HCT116 (cell line): ENCODE measurements around the gene BATF2. TPM values are rescaled to one million over a fixed set of nuclear protein-coding genes. Genes with fewer than 3 reads are reported as not detected.

Experiments
- ATAC-seq: fragments of 200-7000 bp; cut with Tn5 transposase; 2 replicates; pipeline ENCODE4 v1.9.1; 2020; ENCODE audit warnings: mild to moderate bottlenecking, moderate library complexity
- BruUV-seq: library from RNA; stranded (reverse); fragments of 400-500 nt; replicated peaks from 2 replicates; lab custom pipeline; 2021; lab: Mats Ljungman, UMichigan
- CTCF ChIA-PET: fragments of 300-600 bp; sonication (Branson Sonifier 250); formaldehyde crosslinking; loops from one replicate; lab custom pipeline; 2021; ENCODE audit warnings: antibody characterized with exemption; lab: Charles Lee
- POLR2A ChIA-PET: fragments of 300-600, 350-600 bp; sonication (Branson Sonifier 250); formaldehyde crosslinking; loops from one replicate; lab custom pipeline; 2021; ENCODE audit warnings: antibody characterized with exemption; lab: Charles Lee
- RAD21 ChIA-PET, 2 experiments: fragments of 300-600 bp; sonication (Branson Sonifier 250); formaldehyde crosslinking; loops; one replicate each; lab custom pipeline; 2023; ENCODE audit warnings: low total read pairs in 2 of 2; ENCODE audit not compliant: uncharacterized antibody in 2 of 2, unreplicated experiment in 2 of 2, low non-redundant PET in 1 of 2; lab: Charles Lee
- DNase-seq: peaks from one replicate; pipeline ENCODE4 v3.0.0-alpha.2; 2010; ENCODE audit warnings: low read depth, low spot score
- H2AFZ ChIP-seq: fragments of 200-600 bp; shearing (Covaris generic), sonication (generic); 2 replicates; pipeline ENCODE4 v1.6.1; 2017; ENCODE audit warnings: low read depth, mixed run types, mixed read lengths, antibody characterized with exemption, low read length; ENCODE audit not compliant: poor library complexity, severe bottlenecking
- H3K27ac ChIP-seq: 2 replicates; pipeline ENCODE4 v1.5.1; 2012; ENCODE audit warnings: low read depth, low read length
- H3K27me3 ChIP-seq: fragments of 200-600 bp; sonication (generic); 2 replicates; pipeline ENCODE4 v1.6.1; 2016; ENCODE audit warnings: mixed run types, low read length, mixed read lengths; ENCODE audit not compliant: insufficient read depth
- H3K36me3 ChIP-seq, 2 experiments: fragments of 200-500 bp in 1 of 2; fragments of 200-600 bp in 1 of 2; sonication (Bioruptor generic) in 1 of 2; sonication (generic) in 1 of 2; 2 replicates each; pipeline versions ENCODE4 v1.5.1 to v1.6.1; 2014 to 2016; ENCODE audit warnings: low read length in 2 of 2, inconsistent platforms in 1 of 2, mixed read lengths in 1 of 2, mixed run types in 1 of 2; ENCODE audit not compliant: insufficient read depth in 2 of 2, control insufficient read depth in 1 of 2
- H3K4me1 ChIP-seq, 2 experiments: fragments of 200-600 bp in 1 of 2; sonication (generic) in 1 of 2; 2 replicates each; pipeline versions ENCODE4 v1.5.1 to v1.6.1; 2012 to 2017; ENCODE audit warnings: low read length in 2 of 2, inconsistent platforms in 1 of 2, mild to moderate bottlenecking in 1 of 2, mixed read lengths in 1 of 2, mixed run types in 1 of 2, moderate library complexity in 1 of 2; ENCODE audit not compliant: insufficient read depth in 2 of 2, control insufficient read depth in 1 of 2
- H3K4me2 ChIP-seq: fragments of 200-600 bp; sonication (generic); 2 replicates; pipeline ENCODE4 v1.6.1; 2017; ENCODE audit warnings: mixed run types, low read length, mixed read lengths
- H3K4me3 ChIP-seq, 2 experiments: fragments of 200-600 bp in 1 of 2; sonication (generic) in 1 of 2; replicated peaks in 1 of 2; 2 replicates each; pipeline ENCODE4 v1.5.1; 2011 to 2016; ENCODE audit warnings: low read length in 2 of 2, control low read depth in 1 of 2, low read depth in 1 of 2, mild to moderate bottlenecking in 1 of 2, mixed read lengths in 1 of 2, mixed run types in 1 of 2
- H3K79me2 ChIP-seq: fragments of 200-600 bp; sonication (generic); 2 replicates; pipeline ENCODE4 v1.6.1; 2017; ENCODE audit warnings: mild to moderate bottlenecking, mixed run types, low read length, moderate library complexity, mixed read lengths; ENCODE audit not compliant: insufficient read depth
- H3K9ac ChIP-seq: fragments of 200-600 bp; sonication (generic); 2 replicates; pipeline ENCODE4 v1.6.1; 2016; ENCODE audit warnings: low read length, mixed read lengths
- H3K9me2 ChIP-seq: fragments of 200-600 bp; sonication (generic), shearing (Covaris generic); 2 replicates; pipeline ENCODE4 v1.6.1; 2017; ENCODE audit warnings: mixed run types, mild to moderate bottlenecking, moderate library complexity; ENCODE audit not compliant: insufficient read depth
- H3K9me3 ChIP-seq, 2 experiments: fragments of 200-500 bp in 1 of 2; fragments of 200-600 bp in 1 of 2; sonication (Bioruptor generic) in 1 of 2; sonication (generic) in 1 of 2; 2 replicates each; pipeline ENCODE4 v1.6.1; 2014 to 2017; ENCODE audit warnings: low read length in 2 of 2, mixed read lengths in 2 of 2, inconsistent platforms in 1 of 2, low read depth in 1 of 2, mild to moderate bottlenecking in 1 of 2, mixed run types in 1 of 2, moderate library complexity in 1 of 2; ENCODE audit not compliant: control insufficient read depth in 1 of 2, insufficient read depth in 1 of 2
- H4K20me1 ChIP-seq: fragments of 200-600 bp; sonication (generic), shearing (Covaris generic); 2 replicates; pipeline ENCODE4 v1.6.1; 2017; ENCODE audit warnings: mixed run types, mild to moderate bottlenecking, moderate library complexity; ENCODE audit not compliant: insufficient read depth
- CEBPB ChIP-seq: IDR thresholded peaks from 2 replicates; pipeline ENCODE4 v1.6.1; 2012; ENCODE audit warnings: low read depth
- EGR1 ChIP-seq: IDR thresholded peaks from 2 replicates; pipeline ENCODE4 v1.6.1; 2012; ENCODE audit warnings: low read depth
- ELF1 ChIP-seq: IDR thresholded peaks from 2 replicates; pipeline ENCODE4 v1.6.1; 2012; ENCODE audit warnings: low read depth, borderline replicate concordance
- EZH2 ChIP-seq: fragments of 200-600 bp; sonication (generic); IDR thresholded peaks from 2 replicates; pipeline ENCODE4 v1.6.1; 2017; ENCODE audit warnings: antibody characterized with exemption, mixed run types
- EZH2phosphoT487 ChIP-seq: fragments of 200-600 bp; IDR thresholded peaks from 2 replicates; pipeline ENCODE4 v1.6.1; 2018; ENCODE audit warnings: antibody characterized with exemption, borderline replicate concordance
- FOSL1 ChIP-seq: IDR thresholded peaks from 2 replicates; pipeline ENCODE4 v1.6.1; 2012; ENCODE audit warnings: low read depth
- JUND ChIP-seq: IDR thresholded peaks from 2 replicates; pipeline ENCODE4 v1.6.1; 2012
- POLR2A ChIP-seq: IDR thresholded peaks from 2 replicates; pipeline ENCODE4 v1.7.0; 2011; ENCODE audit warnings: borderline replicate concordance; ENCODE audit not compliant: insufficient read depth, insufficient read length; ENCODE audit errors: extremely low read depth
- POLR2AphosphoS5 ChIP-seq: IDR thresholded peaks from 2 replicates; pipeline ENCODE4 v1.6.1; 2011; ENCODE audit warnings: mild to moderate bottlenecking, low read depth, low read length, moderate library complexity
- SIN3A ChIP-seq: IDR thresholded peaks from 2 replicates; pipeline ENCODE4 v1.6.1; 2012; ENCODE audit warnings: low read depth
- SP1 ChIP-seq: IDR thresholded peaks from 2 replicates; pipeline ENCODE4 v1.6.1; 2012; ENCODE audit warnings: low read depth
- SRF ChIP-seq: IDR thresholded peaks from 2 replicates; pipeline ENCODE4 v1.6.1; 2012; ENCODE audit warnings: low read depth
- TCF7L2 ChIP-seq: IDR thresholded peaks from 2 replicates; pipeline ENCODE4 v1.7.0; 2011; ENCODE audit warnings: borderline replicate concordance, inconsistent platforms; ENCODE audit not compliant: insufficient read depth, insufficient read length; ENCODE audit errors: extremely low read depth
- YY1 ChIP-seq: IDR thresholded peaks from 2 replicates; pipeline ENCODE4 v1.6.1; 2011; ENCODE audit warnings: low read length, low read depth, moderate library complexity, mild to moderate bottlenecking; ENCODE audit not compliant: insufficient replicate concordance; ENCODE audit errors: extremely low read depth
- ZFX ChIP-seq: fragments of 450-650 bp; IDR thresholded peaks from 2 replicates; pipeline ENCODE4 v1.6.1; 2017
- ZNF274 ChIP-seq: fragments of 200-500 bp; sonication (Bioruptor generic); IDR thresholded peaks from 2 replicates; pipeline ENCODE4 v1.6.1; 2014; ENCODE audit warnings: mild to moderate bottlenecking, low read depth, low read length, inconsistent platforms
- intact Hi-C: fragments of 100-400 bp; cut with micrococcal nuclease; formaldehyde crosslinking; loops from 2 replicates; pipeline ENCODE4 v1.10.0; 2022
- total RNA-seq: library from RNA; stranded (reverse); gene quantifications from one replicate; pipeline ENCODE4 v1.2.1, GENCODE V29; 2021; ENCODE audit not compliant: unreplicated experiment
- TF ChIP-seq, protein P1 (sequence below): IDR thresholded peaks from 2 replicates; pipeline ENCODE4 v1.6.1; 2011; ENCODE audit warnings: mild to moderate bottlenecking, low read length, moderate library complexity; ENCODE audit not compliant: insufficient replicate concordance; ENCODE audit errors: extremely low read depth
- TF ChIP-seq, protein P2 (sequence below): IDR thresholded peaks from 2 replicates; pipeline ENCODE4 v1.6.1; 2012
- TF ChIP-seq, protein P3 (sequence below): IDR thresholded peaks from 2 replicates; pipeline ENCODE4 v1.6.1; 2012
- TF ChIP-seq, protein P4 (sequence below), 3 experiments: fragments of 200-600 bp in 1 of 3; sonication (generic) in 1 of 3; IDR thresholded peaks in 2 of 3; conservative IDR thresholded peaks in 1 of 3; 2 replicates each; pipeline ENCODE4 v1.5.1; 2012 to 2017; ENCODE audit warnings: low read depth in 2 of 3, low read length in 2 of 3, antibody characterized with exemption in 1 of 3, borderline replicate concordance in 1 of 3, control low read depth in 1 of 3, mild to moderate bottlenecking in 1 of 3, mixed read lengths in 1 of 3, mixed run types in 1 of 3, moderate library complexity in 1 of 3; ENCODE audit not compliant: insufficient read depth in 1 of 3

Gene BATF2
- total RNA-seq, 1 experiment from 2014 or later: 2.1 TPM

DNA sequence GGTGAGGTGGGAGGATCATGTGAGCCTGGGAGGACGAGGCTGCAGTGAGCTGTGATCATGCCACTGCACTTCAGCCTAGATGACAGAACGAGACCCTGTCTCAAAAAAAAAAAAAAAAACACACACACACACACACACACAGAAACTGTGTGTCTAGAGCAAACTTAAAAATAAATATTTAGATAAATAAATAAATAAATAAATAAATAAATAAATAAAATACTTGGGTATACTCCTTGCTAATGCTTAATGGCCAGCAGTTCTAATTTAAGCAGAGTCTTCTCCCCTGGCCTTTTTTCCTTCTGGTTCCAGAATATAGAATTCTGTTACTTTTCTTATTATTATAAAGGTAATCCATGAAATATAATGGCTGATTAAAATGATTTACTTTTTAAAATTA lies 12.1 kb upstream of the BATF2 start:
- Histone ChIP-seq H3K9me2 (no peaks in the 10 kb centered on the region), H3K27ac (no peak overlapping the region), H3K36me3 (no peaks in the 10 kb centered on the region), H3K27me3 (no peaks in the 10 kb centered on the region), H2AFZ (no peak overlapping the region), H3K79me2 (no peaks in the 10 kb centered on the region), H3K4me2 (no peak overlapping the region), H3K4me3 (no peak overlapping the region), H3K9me3 (no peaks in the 10 kb centered on the region), H3K9ac (no peak overlapping the region), H4K20me1 (no peaks in the 10 kb centered on the region), H3K4me1 (peaks cover 15 to 39% of the 10 kb centered on the region in 2 experiments)
- intact Hi-C loops: no loop called here
- no peak for DNase-seq
- ChIA-PET POLR2A (no interaction called here), RAD21 (no interaction called here), CTCF (interaction anchor here (0.9 kb wide), 1 partner anchor 160 kb away, joined by 3 read pairs; no protein-coding TSS in a partner anchor)
- BruUV-seq: no TSS peak
- TF ChIP-seq, protein P1, sequence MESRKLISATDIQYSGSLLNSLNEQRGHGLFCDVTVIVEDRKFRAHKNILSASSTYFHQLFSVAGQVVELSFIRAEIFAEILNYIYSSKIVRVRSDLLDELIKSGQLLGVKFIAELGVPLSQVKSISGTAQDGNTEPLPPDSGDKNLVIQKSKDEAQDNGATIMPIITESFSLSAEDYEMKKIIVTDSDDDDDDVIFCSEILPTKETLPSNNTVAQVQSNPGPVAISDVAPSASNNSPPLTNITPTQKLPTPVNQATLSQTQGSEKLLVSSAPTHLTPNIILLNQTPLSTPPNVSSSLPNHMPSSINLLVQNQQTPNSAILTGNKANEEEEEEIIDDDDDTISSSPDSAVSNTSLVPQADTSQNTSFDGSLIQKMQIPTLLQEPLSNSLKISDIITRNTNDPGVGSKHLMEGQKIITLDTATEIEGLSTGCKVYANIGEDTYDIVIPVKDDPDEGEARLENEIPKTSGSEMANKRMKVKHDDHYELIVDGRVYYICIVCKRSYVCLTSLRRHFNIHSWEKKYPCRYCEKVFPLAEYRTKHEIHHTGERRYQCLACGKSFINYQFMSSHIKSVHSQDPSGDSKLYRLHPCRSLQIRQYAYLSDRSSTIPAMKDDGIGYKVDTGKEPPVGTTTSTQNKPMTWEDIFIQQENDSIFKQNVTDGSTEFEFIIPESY: no peak
- TF ChIP-seq SRF (no peak), FOSL1 (no peak), ZNF274 (no peak), JUND (no peak), ELF1 (no peak), EZH2phosphoT487 (no peak), EGR1 (no peak), YY1 (no peak), POLR2A (no peak), CEBPB (no peak), EZH2 (no peak), SP1 (no peak), SIN3A (no peak), TCF7L2 (no peak), ZFX (no peak), POLR2AphosphoS5 (no peak)
- TF ChIP-seq, protein P2, sequence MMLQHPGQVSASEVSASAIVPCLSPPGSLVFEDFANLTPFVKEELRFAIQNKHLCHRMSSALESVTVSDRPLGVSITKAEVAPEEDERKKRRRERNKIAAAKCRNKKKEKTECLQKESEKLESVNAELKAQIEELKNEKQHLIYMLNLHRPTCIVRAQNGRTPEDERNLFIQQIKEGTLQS: no peak
- TF ChIP-seq, protein P3, sequence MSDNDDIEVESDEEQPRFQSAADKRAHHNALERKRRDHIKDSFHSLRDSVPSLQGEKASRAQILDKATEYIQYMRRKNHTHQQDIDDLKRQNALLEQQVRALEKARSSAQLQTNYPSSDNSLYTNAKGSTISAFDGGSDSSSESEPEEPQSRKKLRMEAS: no peak
- TF ChIP-seq, protein P4, sequence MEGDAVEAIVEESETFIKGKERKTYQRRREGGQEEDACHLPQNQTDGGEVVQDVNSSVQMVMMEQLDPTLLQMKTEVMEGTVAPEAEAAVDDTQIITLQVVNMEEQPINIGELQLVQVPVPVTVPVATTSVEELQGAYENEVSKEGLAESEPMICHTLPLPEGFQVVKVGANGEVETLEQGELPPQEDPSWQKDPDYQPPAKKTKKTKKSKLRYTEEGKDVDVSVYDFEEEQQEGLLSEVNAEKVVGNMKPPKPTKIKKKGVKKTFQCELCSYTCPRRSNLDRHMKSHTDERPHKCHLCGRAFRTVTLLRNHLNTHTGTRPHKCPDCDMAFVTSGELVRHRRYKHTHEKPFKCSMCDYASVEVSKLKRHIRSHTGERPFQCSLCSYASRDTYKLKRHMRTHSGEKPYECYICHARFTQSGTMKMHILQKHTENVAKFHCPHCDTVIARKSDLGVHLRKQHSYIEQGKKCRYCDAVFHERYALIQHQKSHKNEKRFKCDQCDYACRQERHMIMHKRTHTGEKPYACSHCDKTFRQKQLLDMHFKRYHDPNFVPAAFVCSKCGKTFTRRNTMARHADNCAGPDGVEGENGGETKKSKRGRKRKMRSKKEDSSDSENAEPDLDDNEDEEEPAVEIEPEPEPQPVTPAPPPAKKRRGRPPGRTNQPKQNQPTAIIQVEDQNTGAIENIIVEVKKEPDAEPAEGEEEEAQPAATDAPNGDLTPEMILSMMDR (IDR thresholded peaks at IDR 0.05 in 2 of 3, conservative IDR thresholded peaks at IDR 0.05 in 1 of 3; ENCODE audit: borderline replicate concordance in 1 of 3, insufficient read depth in 1 of 3, low read depth in 2 of 3, low read length in 2 of 3): no peak
- no peak for ATAC-seq
